GM19395 (cell line): ENCODE data around the gene DUSP5.

Source experiments
- ATAC-seq: cut with Tn5 transposase; IDR thresholded peaks from one replicate; pipeline ENCODE4 v1.9.1; 2021; ENCODE audit warnings: mild to moderate bottlenecking, moderate library complexity; ENCODE audit not compliant: unreplicated experiment

The DUSP5 gene

DNA sequence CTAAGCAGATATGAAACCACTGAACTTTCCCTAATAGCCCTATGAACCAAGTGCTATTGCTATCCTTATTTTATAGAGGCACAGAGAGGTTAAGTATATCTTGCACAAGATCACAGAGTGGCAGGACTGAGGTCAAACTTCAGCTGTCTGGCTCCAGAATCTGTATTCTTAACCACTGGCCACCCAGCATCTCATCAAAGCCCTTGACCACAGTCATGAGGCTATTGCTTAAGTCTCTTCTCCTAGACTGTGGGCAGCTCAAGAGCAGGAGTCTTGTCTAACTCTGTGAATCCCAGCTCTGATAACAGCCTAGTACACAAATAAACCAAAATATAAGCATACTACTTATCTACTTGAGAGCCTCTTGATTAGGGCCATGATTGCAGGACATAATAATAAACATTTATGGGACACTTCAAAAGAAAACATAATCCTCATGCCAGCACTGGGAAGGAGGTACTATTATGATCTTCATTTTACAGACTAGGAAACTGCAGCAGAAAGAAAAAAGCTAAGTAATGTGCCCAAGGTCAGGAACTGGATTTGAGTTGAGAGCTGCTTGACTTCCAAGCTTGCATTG is 47.3 kb downstream of the DUSP5 start:
- ATAC-seq, result no peak

DNA sequence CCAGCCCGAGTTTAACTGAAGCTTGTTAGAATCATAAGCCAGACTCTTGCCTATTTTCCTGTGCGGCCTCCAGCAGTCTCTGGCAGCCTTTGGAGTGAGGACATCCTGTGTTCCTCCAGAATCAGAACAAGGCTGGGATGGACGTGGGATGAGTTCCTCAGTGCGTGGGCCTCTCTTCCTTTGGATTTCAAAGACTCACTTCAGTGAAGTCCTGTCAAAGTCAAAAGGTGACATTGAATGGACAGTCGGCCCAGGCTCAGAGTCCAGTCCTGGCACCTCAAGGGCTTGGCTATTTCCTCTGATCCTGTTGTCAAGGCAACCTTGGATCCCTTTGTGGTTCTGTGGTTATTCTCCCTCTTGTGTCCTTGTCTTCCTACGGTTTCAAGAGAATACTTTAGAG is 48.4 kb downstream of the DUSP5 start:
- no peak for ATAC-seq

DNA sequence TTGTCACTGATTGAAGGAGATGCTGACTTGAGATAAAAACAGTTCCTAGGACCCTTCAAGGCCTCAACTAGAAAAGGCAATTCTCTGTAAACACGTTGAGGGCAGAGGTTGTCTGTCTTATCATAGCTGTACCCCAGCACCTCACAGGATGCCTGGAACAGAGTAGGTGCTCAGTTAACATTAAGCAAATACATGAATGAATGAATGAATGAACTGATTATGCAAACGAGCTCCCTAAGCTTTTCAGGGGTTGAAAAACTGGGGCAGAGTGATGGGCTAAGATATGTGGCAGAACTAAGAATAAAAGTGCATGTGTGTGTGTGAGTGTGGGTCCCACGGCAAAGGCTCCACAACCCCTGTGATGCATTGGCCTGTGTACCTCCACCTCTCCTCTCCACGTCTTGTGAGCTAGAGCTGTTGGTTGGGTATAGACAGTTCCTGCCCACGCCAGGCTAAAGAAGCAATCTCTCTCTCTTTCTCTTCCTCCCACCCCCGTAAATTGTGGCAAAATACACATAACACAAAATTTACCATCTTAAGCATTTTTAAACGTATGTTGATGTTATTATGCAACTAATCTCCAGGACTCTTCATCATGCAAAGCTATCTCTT is 48.9 kb downstream of the DUSP5 start:
- ATAC-seq, result peak; percentile 17

DNA sequence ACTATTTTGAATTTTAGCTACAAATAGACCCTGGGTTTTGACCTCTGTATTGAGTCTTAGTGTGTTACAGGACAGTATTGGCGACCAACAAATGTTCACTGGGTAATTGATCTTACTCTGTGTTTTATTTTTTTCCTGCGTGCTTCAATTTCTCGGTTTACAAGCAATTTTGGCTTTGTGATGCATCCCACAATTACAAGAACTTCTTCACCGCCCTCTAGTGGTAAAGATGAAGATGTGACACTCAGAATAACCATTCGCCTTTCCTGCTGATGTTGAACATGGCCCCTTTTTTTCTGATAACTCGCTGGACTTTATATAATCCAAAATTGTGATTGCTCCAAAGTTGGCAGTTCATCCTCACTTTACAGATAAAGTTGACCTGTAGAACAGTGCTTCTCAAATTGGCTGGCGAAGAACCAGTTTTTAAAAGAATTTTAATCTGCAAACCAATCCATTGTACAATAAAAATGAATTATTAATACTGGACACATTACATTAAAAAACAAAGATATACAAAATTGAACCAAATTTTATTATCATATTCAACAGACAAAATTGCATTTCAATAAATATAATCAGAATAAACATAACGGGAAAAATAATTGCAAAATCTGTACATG is 49.5 kb downstream of the DUSP5 start:
- ATAC-seq, result peak; percentile 80

DNA sequence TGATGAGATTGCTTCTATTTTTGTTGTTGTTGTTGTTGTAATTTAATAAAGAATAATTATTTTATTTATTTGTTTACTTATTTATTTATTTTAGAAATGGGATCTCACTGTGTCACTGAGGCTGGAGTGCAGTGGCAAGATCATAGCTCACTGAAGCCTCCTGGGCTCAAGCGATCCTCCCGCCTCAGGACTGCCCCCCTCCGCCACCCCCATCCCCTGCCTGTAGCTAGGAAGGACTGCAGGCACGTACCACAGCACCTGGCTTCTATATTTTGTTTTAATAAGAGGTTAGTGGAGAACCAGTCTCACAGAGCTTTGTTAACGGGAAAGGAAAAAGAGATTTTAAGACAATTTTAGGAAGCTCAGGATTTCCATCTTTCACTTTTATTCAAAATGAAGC is 50.3 kb downstream of the DUSP5 start:
- no peak for ATAC-seq

DNA sequence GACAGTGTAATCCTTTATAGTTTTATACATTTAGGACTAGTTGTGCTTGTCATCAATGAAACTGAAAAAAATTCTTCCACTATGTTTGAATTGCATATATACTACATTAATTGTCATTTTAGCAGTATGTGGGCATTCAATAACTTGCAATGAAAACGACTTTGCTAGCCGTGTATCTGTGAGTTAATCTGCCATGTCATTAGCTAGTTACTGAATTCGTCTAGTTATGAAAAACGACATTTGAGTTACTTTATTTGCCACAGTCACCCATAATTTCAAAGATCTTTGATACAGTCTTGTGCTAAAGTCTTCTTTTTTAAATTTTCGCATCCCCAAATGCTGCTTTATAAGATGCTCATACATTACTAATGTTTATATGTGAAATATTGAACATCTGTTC is 51.5 kb downstream of the DUSP5 start:
- no peak for ATAC-seq

DNA sequence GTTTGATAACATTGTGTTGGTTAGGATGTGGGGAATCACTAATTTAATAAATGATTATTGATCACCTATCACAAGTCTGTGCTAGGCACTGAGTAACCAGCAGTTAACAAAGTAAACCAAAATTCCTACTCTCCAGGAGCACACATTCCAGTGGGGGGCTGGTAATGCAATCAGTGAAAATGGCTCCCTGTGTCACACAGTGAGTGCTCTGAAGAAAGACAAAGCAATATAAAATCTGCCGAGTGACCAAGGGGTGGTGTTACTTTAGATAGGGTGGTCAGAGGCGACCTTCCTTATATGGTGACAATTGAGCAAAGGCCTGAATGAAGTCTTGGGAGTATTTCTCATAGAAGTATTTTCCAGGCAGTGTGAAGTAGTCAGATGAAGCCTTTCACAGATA is 56.2 kb downstream of the DUSP5 start:
- ATAC-seq, result no peak

DNA sequence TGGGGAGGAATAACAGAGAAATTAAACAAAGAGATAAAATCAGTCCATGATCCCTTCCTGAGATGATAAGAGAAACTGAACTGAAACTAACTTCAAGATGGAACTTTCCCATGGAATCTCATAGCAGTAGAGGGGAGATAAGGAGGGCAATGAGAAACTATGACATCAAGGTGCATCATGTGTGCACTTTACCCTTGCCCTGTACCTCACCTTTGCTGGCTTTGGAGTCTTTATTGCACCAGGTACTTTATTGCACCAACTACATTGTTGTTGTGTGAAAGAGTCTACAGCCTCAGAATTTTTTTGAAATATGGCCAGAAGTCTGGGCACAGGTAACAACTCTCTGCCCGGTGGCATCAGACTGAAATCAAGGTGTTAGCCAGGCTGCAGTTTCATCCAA is 58.6 kb downstream of the DUSP5 start:
- ATAC-seq, result no peak

DNA sequence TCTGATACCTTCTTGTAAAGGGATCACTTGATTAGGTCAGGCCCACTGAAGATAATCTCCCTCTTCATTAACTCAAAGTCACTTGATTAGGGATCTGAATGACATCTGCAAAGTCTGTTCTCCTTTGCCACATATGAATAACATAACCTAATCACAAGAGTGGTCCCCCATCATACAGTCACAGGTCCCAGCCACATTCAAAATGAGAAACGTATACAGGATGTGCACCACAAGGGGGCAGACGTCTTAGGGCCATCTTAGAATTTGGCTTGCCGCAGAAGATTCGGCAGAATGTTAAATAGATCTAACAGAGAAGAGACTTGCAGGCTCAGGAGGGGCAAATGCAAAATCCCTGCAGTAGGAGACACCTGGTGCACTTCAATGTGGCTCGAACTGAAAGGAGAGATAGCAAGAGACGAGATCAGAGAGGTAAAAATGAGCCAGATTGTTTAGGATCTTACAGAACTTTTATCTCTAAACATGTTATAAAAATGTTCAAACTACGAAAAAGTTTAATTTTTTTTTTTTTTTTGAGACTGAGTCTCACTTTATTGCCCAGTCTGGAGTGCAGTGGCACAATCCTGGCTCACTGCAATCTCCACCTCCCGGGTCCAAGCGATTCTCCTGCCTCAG is 59.4 kb downstream of the DUSP5 start:
- ATAC-seq, result peak; percentile 84

DNA sequence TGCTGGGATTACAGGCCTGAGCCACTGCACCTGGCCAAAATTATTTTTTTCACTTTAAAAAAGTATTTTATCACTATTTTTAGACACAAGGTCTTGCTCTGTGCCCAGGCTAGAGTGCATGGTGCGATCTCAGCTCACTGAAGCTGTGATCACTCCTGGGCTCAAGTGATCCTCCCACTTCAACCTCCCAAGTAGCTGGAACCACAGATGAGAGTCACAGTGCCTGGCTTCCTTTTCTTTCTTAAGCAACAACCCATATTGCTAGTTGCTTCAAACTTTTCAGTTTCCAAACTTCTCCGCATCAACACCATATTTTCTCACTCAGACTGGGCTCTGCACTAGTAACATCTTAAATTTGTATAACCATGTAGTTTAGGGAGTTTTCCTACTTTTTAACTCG is 60.3 kb downstream of the DUSP5 start:
- ATAC-seq, result no peak

DNA sequence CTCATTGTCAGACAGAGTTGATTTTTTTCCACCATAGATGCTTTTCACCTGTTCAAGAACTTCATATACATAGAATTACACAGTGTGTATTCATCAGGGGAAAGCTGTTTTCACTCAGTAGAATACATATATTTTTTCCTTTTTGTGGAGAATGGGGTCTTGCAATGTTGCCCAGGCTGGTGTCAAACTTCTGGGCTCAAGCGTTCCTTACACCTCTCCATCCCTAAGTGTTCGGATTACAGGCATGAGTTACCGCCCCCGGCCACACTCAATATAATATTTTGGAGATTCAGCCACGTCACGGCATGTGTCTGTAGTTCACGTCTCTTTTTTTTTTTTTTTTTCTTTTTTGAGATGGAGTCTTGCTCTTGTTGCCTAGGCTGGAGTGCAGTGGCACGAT is 62.3 kb downstream of the DUSP5 start:
- ATAC-seq, result no peak
